ENCODE results near the gene ASCL4.
A peak's percentile ranks its signal among the peaks of the same experiment; 100 is the strongest.
"Not testable (repeated sequence)": the region's sequence is repeated elsewhere in the genome, so short reads cannot be mapped to it uniquely, and the experiment has no call there.

The ASCL4 gene

GRCh38 chr12:107774349-107775029 is at the start of gene ASCL4:
Gene ASCL4 (plus strand): TSS chr12:107774704. CDS start chr12:107775219, 515 bp downstream.
- peak; percentile 14 for DNase-seq

DNA sequence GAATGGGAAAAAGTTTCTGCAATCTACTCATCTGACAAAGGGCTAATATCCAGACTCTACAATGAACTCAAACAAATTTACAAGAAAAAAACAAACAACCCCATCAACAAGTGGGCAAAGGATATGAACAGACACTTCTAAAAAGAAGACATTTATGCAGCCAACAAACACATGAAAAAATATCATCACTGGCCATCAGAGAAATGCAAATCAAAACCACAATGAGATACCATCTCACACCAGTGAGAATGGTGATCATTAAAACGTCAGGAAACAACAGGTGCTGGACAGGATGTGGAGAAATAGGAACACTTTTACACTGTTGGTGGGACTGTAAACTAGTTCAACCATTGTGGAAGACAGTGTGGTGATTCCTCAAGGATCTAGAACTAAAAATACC is 47.2 kb upstream of the ASCL4 start:
- DNase-seq = not testable (repeated sequence)

DNA sequence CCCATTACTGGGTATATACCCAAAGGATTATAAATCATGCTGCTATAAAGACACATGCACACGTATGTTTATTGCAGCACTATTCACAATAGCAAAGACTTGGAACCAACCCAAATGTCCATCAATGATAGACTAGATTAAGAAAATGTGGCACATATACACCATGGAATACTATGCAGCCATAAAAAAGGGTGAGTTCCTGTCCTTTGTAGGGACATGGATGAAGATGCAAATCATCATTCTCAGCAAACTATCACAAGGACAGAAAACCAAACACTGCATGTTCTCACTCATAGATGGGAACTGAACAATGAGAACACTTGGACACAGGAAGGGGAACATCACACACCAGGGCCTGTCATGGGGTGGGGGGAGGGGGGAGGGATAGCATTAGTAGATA is 46.8 kb upstream of the ASCL4 start:
- DNase-seq = not testable (repeated sequence)

DNA sequence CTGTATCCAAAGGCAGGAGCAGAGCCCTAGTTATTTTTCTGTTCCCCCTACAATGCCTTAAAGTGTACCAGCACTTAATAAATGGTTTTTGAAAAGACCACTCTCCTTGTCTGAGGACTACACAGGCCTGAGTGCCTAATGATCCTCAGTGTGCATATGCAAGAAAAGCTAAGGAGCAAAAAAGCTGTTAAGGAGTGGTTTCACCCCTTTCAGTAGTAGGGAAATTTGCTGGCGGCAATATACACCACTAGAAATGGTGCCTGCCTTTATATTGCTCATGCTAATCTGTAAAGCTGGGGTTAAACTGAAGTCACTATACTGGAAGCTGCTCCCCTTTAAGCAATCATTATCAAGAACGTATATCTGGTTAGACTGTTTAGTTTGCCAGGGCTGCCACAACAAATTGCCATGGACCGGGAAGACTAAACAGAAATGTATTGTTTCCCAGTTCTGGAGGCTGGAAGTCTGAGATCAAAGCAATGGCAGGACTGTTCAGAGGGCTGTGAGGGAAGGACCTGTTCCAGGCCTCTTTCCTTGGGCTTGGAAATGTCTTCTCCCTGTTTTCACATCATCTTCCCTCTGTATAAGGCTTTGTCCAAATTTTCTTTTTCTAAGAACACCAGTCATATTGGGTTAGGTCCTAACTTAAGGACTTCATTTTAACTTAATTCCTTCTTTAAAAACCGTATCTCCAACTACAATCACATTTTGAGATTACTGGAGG is 43.7 kb upstream of the ASCL4 start:
- no peak for DNase-seq

DNA sequence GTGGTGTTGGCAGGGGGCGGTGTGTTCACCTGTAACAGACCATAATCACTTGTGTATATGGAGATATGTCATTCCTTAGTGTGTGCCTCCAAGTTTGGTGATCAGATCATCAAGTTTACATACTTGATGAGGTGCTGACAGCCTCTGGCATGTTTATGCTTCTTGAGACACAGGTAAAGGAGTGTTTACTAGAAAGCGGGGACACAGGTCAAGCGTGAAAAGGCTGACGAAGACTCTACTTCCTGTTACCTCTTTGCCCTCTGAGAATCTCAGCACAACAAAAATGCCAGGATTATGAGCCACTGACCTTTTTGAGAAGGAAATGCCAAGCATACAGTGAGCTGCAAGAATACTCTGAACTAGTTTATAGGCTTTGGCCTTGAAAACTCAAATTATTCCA is 43.1 kb upstream of the ASCL4 start:
- DNase-seq = no peak

DNA sequence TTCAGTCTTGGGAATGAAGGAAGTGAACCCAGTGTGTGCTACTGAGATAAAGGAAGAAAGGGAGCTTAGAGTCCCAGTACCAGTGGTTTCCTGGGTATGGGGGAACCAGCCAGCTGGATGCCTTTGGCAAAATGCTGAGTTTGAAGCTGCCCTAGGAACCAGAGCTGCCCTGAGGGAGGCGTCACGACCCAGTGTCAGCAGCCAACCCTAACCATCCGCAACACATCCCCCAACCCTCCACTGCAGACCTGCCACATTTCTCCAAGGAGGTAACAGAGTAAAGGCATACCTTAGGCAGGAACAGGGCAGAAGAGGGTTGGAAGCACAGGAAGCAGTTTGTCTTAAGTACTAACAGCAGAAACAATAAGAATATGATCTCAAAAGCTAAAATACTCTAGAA is 42.1 kb upstream of the ASCL4 start:
- DNase-seq = no peak

- DNase-seq = no peak
Measured at GRCh38 chr12:107734139-107734538, 40.4 kb upstream of the ASCL4 start.

- no peak for DNase-seq
Measured at GRCh38 chr12:107735763-107736162, 38.7 kb upstream of the ASCL4 start.

- no peak for DNase-seq
Measured at GRCh38 chr12:107736914-107737313, 37.6 kb upstream of the ASCL4 start.

DNA sequence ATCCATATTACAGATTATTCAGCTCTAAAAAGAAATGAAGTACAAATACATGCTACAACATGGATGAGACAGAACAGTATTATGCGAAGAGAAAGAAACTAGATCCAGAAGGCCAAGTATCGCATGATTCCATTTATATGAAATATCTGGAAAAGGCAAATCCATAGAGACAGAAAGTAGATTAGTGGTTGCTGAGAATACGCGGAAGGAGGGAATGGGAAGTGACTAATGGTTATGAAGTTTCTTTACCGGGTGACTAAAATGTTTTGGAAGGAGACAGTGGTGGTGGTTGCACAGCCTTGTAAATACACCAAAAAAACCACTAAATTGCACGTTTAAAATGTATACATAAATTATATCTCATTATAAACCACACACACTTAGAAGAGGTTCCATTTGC is 26.0 kb upstream of the ASCL4 start:
- no peak for DNase-seq

- no peak for DNase-seq
Measured at GRCh38 chr12:107749083-107749482, 25.4 kb upstream of the ASCL4 start.

DNA sequence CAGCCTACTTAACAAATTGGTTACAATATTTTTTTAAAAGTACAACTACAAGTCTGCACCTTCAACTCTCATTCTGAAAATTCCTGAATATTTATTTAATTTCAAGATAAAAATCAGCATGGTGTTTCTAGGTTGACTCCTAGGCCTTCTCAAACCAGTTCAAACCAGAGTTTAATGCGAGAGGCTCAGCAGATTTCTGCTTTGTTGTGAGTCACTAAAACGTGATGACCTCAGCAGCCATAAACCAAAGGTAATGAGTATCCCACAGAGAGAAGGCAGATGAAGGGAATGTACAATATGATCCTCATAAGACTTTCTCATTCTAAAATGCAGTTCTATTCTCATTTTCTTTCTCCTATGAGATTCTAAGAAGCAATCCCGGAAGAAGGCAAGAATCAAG is 15.1 kb upstream of the ASCL4 start:
- peak; percentile 66 for DNase-seq

GRCh38 chr12:107760207-107760808 is 14.2 kb upstream of the ASCL4 start:
- peak; percentile 66 for DNase-seq

DNA sequence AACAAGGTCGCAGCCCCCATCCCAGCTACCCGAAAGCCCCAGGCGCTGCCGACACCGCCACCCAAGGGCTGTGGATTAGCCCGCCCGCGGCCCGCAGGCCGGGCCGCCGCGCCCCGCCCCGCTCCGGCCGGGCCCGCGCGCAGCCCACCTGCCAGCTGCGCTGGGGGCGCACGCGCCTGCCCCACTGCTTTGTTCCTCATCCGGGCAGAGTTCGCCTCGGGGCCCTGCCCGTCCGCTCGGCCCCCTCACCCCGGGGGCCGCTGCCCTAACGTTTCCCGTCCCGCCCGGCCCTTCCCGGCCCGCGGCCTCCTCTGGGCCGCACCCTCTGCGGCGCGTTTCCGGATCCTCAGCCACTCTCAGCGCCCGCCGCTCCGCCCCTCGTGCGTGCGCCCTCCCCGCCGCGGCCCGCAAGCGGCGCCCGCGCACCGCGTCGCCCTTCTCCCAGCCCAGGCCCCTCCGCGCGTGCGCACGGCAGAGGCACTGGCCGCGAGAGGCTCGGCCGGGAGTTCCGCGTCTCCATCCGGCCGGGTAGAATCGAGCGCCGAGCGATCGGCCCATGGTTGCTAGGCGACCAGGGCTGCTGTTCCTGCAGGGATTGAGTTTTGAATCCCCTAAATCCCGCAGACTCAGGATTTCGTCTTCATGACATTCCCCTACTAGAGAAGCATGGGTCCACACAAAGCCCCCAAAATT is 13.5 kb upstream of the ASCL4 start, which contains the start of gene PRDM4:
Gene PRDM4 (minus strand): TSS at position 329 of the 693 bp plus-strand sequence. CDS start 622 bp downstream, outside the sequence.
- peak; percentile 98 for DNase-seq

- no peak for DNase-seq
Measured at GRCh38 chr12:107761502-107761904, 13.0 kb upstream of the ASCL4 start.

DNA sequence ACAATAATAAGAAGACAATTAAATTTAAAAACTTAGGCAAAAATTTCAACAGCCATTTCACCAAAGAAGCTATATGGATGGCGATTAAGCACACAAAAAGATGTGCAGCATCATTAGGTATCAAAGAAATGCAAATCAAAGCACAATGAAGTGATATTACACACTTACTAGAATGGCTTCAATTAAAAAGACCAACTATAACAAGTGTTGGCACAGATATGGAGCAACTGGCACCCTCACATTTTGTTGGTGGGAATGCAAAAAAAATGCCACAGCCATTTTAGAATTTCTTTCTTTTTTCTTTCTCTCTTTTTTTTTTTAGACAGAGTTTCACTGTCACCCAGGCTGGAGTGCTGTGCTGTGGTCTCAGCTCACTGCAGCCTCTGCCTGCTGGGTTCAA is 11.6 kb upstream of the ASCL4 start:
- DNase-seq = no peak

DNA sequence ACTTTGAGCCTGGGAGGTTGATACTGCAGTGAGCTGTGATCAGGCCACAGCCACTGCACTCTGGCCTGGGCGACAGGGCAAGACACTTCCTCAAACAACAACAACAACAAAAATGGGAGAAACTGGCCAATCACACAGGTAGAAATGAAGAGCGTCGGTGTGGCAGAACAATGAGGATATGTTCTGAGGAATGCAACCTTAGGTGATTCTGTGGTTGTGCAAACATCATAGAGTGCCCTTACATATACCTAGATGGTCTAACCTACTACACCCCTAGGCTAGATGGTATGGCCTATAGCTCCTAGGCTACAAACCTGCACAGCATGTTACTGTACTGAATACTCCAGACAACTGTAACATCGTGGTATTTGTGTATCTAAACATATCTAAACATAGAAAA is 9.9 kb upstream of the ASCL4 start:
- DNase-seq = no peak

- no peak for DNase-seq
Measured at GRCh38 chr12:107765316-107765715, 9.2 kb upstream of the ASCL4 start.

- DNase-seq = no peak
Measured at GRCh38 chr12:107767466-107767865, 7.0 kb upstream of the ASCL4 start.

DNA sequence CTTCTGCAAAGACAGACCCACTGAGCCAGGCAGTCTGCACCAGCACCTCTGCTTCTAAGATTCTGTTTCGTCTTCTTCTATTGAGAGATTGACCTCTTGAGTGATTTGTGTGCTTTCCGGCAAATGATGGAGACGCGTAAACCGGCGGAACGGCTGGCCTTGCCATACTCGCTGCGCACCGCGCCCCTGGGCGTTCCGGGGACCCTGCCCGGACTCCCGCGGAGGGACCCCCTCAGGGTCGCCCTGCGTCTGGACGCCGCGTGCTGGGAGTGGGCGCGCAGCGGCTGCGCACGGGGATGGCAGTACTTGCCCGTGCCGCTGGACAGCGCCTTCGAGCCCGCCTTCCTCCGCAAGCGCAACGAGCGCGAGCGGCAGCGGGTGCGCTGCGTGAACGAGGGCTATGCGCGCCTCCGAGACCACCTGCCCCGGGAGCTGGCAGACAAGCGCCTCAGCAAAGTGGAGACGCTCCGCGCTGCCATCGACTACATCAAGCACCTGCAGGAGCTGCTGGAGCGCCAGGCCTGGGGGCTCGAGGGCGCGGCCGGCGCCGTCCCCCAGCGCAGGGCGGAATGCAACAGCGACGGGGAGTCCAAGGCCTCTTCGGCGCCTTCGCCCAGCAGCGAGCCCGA is 703 bp downstream of the ASCL4 start:
- DNase-seq = peak; percentile 78

DNA sequence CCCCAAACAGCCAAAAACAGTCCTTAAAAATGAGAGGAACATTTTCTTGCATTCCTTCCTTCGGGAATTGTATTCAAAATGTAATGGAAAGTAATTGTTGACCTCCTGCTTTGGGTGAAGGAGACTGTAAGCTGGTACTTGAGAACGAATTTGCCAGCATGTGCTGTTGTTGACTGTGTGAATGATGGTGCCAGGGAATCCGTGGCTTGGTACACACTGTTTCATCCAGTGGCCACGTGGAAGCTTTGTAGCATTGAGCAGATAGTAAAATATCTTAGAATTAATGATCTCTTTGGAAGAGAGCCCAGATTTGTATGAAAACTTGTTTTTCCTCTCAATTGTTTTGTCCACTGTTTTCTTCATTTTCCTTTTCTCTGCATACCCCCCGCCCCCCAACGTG is 1.7 kb downstream of the ASCL4 start:
- no peak for DNase-seq

DNA sequence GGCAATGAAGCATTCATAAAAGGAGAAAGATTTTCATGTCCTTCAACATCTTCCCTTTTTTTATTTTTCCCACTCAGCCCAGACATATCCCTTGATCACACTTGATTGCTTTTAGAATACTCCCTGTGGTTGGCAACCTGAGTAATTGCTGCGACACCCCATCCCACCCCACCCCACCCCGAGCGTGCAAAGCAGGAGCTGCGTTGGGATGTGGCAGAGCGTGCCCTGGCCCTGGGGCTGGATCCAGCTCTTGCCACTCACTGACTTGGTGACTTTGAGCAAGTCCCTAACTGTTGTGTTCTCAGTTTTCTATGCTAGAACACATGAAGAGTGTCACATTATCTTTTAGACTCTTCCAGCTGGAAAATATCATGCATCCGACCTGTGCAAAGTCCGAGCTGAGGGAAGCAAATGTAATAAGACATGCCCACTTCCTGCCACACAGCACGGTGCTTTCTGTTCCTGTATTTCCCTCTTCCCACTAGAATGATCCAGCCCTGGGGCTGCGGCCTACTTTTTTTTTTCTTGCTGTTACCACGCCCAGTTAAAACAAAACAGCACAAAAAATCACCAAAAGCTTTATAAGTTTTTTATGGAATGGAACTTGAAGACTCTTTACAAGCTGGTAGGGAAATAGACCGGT is 4.0 kb downstream of the ASCL4 start:
- DNase-seq = no peak
